Peyer's patch (tissue), 4 donors: ENCODE measurements around the gene SOX18. TPM values are rescaled to one million over a fixed set of nuclear protein-coding genes. Genes with fewer than 3 reads are reported as not detected.

Source experiments
- DNase-seq, 3 donors: peaks; one replicate each; pipeline ENCODE4 v3.0.0-alpha.2; 2017 to 2019
- H3K27ac ChIP-seq, 4 donors: fragments of 200-600 bp; sonication (generic); one replicate each; pipeline ENCODE4 v1.5.1; 2016 to 2019
- H3K27me3 ChIP-seq, 2 donors: fragments of 200-600 bp; sonication (generic); one replicate each; pipeline ENCODE4 v1.5.1; 2019
- H3K36me3 ChIP-seq, 3 donors: fragments of 200-600 bp; sonication (generic); one replicate each; pipeline ENCODE4 v1.5.1; 2016 to 2019
- H3K4me1 ChIP-seq, 4 donors: fragments of 200-600 bp; sonication (generic); one replicate each; pipeline ENCODE4 v1.5.1; 2016 to 2019
- H3K4me3 ChIP-seq, 4 donors: fragments of 200-600 bp; sonication (generic); 1 replicate in 3 of 4; 2 replicates in 1 of 4; pipeline ENCODE4 v1.5.1; 2016 to 2019; ENCODE audit warnings: mild to moderate bottlenecking in 1 of 4
- H3K9me3 ChIP-seq, 4 donors: fragments of 200-600 bp; sonication (generic); one replicate each; pipeline ENCODE4 v1.5.1; 2016 to 2019; ENCODE audit warnings: mild to moderate bottlenecking in 1 of 4
- POLR2A ChIP-seq, 2 donors: fragments of 450-650 bp; IDR thresholded peaks; one replicate each; pipeline ENCODE4 v1.5.1; 2017; ENCODE audit warnings: antibody characterized with exemption in 2 of 2, mild to moderate bottlenecking in 2 of 2, moderate library complexity in 2 of 2
- total RNA-seq, 4 donors: library from RNA; depleted of rRNA; stranded (reverse); fragments of >200 nt; gene quantifications; one replicate each; pipeline ENCODE4 v1.1.0, GENCODE V29; 2016
- TF ChIP-seq, protein P1 (sequence below), 6 experiments: fragments of 450-650 bp in 4 of 6; fragments of 200-600 bp in 2 of 6; sonication (generic) in 1 of 6; IDR thresholded peaks; one replicate each; pipeline ENCODE4 v1.5.1; 2017 to 2019; ENCODE audit warnings: antibody characterized with exemption in 6 of 6, mild to moderate bottlenecking in 3 of 6, moderate library complexity in 1 of 6

SOX18 gene
- total RNA-seq, 4 donors from 2014 or later = 2.8 to 6.6 (median 3.4) TPM; not detected in 1

- Histone ChIP-seq H3K27ac (no peak overlapping the region), H3K4me3 (no peak overlapping the region), H3K27me3 (no peaks in the 10 kb centered on the region), H3K9me3 (peaks cover 0 to 4% (median 0%) of the 10 kb centered on the region in 4 donors), H3K36me3 (peaks cover 0 to 82% (median 3%) of the 10 kb centered on the region in 3 donors), H3K4me1 (peaks cover 0 to 4% (median 0%) of the 10 kb centered on the region in 4 donors)
- no peak for DNase-seq
- TF ChIP-seq POLR2A (IDR thresholded peaks at IDR 0.05) = no peak
- TF ChIP-seq, protein P1, sequence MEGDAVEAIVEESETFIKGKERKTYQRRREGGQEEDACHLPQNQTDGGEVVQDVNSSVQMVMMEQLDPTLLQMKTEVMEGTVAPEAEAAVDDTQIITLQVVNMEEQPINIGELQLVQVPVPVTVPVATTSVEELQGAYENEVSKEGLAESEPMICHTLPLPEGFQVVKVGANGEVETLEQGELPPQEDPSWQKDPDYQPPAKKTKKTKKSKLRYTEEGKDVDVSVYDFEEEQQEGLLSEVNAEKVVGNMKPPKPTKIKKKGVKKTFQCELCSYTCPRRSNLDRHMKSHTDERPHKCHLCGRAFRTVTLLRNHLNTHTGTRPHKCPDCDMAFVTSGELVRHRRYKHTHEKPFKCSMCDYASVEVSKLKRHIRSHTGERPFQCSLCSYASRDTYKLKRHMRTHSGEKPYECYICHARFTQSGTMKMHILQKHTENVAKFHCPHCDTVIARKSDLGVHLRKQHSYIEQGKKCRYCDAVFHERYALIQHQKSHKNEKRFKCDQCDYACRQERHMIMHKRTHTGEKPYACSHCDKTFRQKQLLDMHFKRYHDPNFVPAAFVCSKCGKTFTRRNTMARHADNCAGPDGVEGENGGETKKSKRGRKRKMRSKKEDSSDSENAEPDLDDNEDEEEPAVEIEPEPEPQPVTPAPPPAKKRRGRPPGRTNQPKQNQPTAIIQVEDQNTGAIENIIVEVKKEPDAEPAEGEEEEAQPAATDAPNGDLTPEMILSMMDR (IDR thresholded peaks at IDR 0.05) = no peak
Observed at GRCh38 chr20:64009811-64010387, 39.5 kb downstream of the SOX18 start.

GRCh38 chr20:64006902-64007301 is 42.5 kb downstream of the SOX18 start:
- TF ChIP-seq, protein P1 (IDR thresholded peaks at IDR 0.05) = no peak
- TF ChIP-seq POLR2A (IDR thresholded peaks at IDR 0.05) = no peak
- H3K4me3 ChIP-seq = no peak overlapping the region
- no peaks in the 10 kb centered on the region for H3K4me1 ChIP-seq
- H3K36me3 ChIP-seq = peaks cover 0 to 90% (median 3%) of the 10 kb centered on the region in 3 donors
- no peak for DNase-seq
- no peaks in the 10 kb centered on the region for H3K27me3 ChIP-seq
- H3K27ac ChIP-seq = no peak overlapping the region
- peaks cover 0 to 4% (median 0%) of the 10 kb centered on the region in 4 donors for H3K9me3 ChIP-seq

DNA sequence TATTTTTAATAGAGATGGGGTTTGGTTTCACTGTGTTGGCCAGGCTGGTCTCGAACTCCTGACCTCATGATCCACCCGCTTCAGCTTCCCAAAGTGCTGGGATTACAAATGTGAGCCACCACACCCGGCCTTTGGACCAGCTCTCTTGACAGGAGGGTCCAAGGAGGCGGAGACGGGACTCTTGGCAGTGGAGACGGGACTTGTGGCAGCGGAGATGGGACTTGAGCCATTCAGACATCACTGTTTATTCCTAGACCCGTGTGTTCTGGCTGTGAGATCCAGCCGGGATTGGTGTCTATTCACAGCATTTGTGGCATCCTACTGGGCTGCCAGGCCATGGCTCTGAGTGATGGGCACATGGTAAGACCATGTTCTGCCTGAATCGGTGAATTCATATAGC is 42.9 kb downstream of the SOX18 start:
- TF ChIP-seq POLR2A (IDR thresholded peaks at IDR 0.05) = no peak
- TF ChIP-seq, protein P1 (IDR thresholded peaks at IDR 0.05) = no peak
- no peak for DNase-seq
- no peak overlapping the region for H3K4me3 ChIP-seq
- H3K4me1 ChIP-seq = no peaks in the 10 kb centered on the region
- no peak overlapping the region for H3K27ac ChIP-seq
- peaks cover 0 to 92% (median 3%) of the 10 kb centered on the region in 3 donors for H3K36me3 ChIP-seq
- H3K27me3 ChIP-seq = no peaks in the 10 kb centered on the region
- H3K9me3 ChIP-seq = peaks cover 0 to 4% (median 0%) of the 10 kb centered on the region in 4 donors

- Histone ChIP-seq H3K9me3 (peaks cover 0 to 4% (median 0%) of the 10 kb centered on the region in 4 donors), H3K27ac (no peak overlapping the region), H3K27me3 (no peaks in the 10 kb centered on the region), H3K4me1 (no peaks in the 10 kb centered on the region), H3K36me3 (peaks cover 0 to 92% (median 3%) of the 10 kb centered on the region in 3 donors), H3K4me3 (no peak overlapping the region)
- no peak for TF ChIP-seq POLR2A (IDR thresholded peaks at IDR 0.05)
- TF ChIP-seq, protein P1 (IDR thresholded peaks at IDR 0.05) = no peak
- no peak for DNase-seq
Observed at GRCh38 chr20:64005394-64005793, 44.0 kb downstream of the SOX18 start.

DNA sequence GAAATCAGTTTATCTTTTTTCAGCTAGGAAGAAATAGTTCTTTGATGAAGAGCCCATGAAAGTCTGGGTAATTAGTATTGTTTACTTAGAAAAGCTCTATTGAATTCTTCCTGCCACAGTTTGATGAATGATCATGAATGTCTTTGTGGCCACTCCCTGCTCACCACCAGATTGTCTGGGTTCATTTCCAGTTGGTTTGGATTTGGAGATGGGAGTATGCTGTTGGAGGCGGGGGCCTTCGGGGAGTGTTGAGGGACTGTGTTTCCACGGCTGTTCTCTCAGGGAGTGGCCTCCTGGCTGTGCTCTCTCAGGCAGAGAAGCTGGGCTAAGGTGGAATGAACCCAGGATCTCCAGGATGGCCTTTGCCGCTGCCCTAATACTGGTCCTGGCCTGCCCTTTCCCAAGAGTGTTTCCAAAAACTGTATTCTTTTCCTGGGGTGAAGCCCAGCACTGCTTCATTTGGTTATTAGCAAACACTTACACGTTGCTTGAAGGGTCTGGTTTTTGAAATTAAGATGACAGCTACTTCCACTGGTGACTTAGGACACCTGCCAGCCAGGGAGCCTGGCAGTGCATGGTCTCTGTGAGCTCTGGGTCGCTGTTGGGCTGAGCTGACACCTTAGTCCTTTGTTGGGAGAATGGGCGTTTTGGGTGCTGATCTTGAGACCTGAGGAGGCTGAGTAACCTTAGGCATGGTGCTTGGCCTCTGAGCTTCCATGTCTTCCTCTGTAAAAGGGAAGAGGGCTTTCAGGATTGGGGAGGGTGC is 45.3 kb downstream of the SOX18 start:
- Histone ChIP-seq H3K36me3 (peaks cover 0 to 92% (median 0%) of the 10 kb centered on the region in 3 donors), H3K27me3 (no peaks in the 10 kb centered on the region), H3K4me3 (no peak overlapping the region), H3K9me3 (peaks cover 0 to 4% (median 0%) of the 10 kb centered on the region in 4 donors), H3K4me1 (no peaks in the 10 kb centered on the region), H3K27ac (no peak overlapping the region)
- DNase-seq = no peak
- no peak for TF ChIP-seq POLR2A (IDR thresholded peaks at IDR 0.05)
- TF ChIP-seq, protein P1 (IDR thresholded peaks at IDR 0.05) = no peak
